Measurements from ENCODE around the gene MBOAT2. TPM values are rescaled to one million over a fixed set of nuclear protein-coding genes. Genes with fewer than 3 reads are reported as not detected.
A peak's percentile ranks its signal among the peaks of the same experiment; 100 is the strongest.

MBOAT2 gene
- total RNA-seq, 5 donors from 2014 or later (not counting 1 experiment from before 2014, with no cell fraction given): 1.3 to 3.0 (median 2.7) TPM

DNA sequence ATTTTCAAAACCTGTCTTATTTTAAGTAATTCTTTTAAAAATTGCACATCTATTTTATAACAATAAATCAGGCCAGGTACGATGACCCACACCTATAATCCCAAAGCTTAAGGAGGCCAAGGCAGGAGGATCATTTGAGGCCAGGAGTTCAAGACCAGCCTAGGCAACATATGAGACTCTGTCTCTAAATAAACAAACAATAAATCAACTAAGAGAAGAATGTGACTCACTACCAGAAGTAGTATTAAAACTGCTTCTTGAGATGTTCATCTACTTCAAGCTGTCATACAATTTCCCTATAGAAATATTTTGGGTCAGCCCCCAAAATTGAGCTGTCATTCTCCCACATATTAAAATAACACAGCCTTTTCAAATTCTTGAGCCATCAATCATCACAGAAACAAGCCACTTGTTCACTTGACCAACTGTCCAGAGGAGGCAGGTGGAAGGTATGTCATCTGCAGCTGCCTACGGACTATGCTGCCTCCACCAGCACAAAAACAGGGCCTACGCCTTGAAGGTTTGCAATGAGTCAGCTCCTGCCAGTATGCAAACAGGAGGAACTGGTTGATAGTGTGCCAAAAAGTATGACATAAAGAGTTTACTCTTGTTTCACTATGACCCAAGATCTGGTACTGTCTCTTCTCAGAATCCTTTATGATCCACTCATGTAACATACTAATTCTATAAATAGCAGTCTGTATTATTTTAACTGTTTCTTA, 199.7 kb downstream of the MBOAT2 start:
- ATAC-seq (replicated peaks in 1 of 4): no peak
- H3K9me3 Mint-ChIP-seq: no peaks in the 10 kb centered on the region
- H3K4me1 ChIP-seq (ENCODE audit: control insufficient read depth in 1 of 2, extremely low read depth in 1 of 2, insufficient read depth in 2 of 2, low read length in 2 of 2): no peaks in the 10 kb centered on the region
- H3K4me3 ChIP-seq (ENCODE audit: control insufficient read depth in 1 of 2, extremely low read depth in 1 of 2, low read length in 1 of 2): no peak overlapping the region
- no CpG with 5 or more reads among the region's 3 CpGs for WGBS (ENCODE audit: insufficient coverage)
- peaks cover 2 to 68% of the 10 kb centered on the region in 2 donors for H3K36me3 ChIP-seq (ENCODE audit: control insufficient read depth in 2 of 2, extremely low read depth in 1 of 2, insufficient read depth in 1 of 2, low read length in 1 of 2)
- no peak overlapping the region for H3K27ac ChIP-seq (ENCODE audit: low read length)
- H3K4me1 Mint-ChIP-seq: peaks cover 5 to 15% (median 7%) of the 10 kb centered on the region in 3 donors
- no peaks in the 10 kb centered on the region for H3K27me3 Mint-ChIP-seq
- H3K27ac Mint-ChIP-seq: peak overlapping the region in 1 of 2 donors; percentile 24
- H3K36me3 Mint-ChIP-seq: peaks cover 76% of the 10 kb centered on the region
- CTCF ChIA-PET: interaction anchor here (0.6 kb wide), 2 partner anchors 12 to 336 kb away, joined by 3 to 4 read pairs; no protein-coding TSS in a partner anchor
- no peaks in the 10 kb centered on the region for H3K27me3 ChIP-seq (replicated peaks in 1 of 2; ENCODE audit: control insufficient read depth in 2 of 2, extremely low read depth in 1 of 2, insufficient read depth in 2 of 2, low read length in 1 of 2)
- no peak for DNase-seq
- POLR2A ChIA-PET: interaction anchor here in 1 of 2 donors (0.6 kb wide), 1 partner anchor 34 kb away, joined by 5 read pairs; no protein-coding TSS in a partner anchor
- no peak overlapping the region for H3K4me3 Mint-ChIP-seq
- H3K9me3 ChIP-seq: no peaks in the 10 kb centered on the region

DNA sequence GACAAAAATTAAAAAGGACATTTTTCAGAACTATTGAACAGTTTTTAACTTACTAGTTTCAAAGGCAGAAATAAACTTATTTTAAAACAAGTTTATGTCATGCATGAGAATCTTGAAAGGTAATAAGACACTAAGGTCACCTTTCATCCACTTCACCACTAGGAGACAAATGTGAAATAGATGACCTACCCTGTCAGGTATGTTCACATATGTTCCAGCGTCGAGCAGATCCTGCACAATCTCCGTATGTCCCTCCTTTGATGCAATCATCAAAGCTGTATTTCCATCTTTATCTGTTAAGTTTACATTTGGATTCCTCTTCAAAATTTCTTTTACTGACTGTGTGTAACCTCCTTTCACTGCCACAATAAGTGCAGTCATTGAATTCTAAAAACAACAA, 200.7 kb downstream of the MBOAT2 start:
- no peaks in the 10 kb centered on the region for H3K27me3 Mint-ChIP-seq
- peaks cover 72% of the 10 kb centered on the region for H3K36me3 Mint-ChIP-seq
- ATAC-seq (replicated peaks in 1 of 4): no peak
- peaks cover 2 to 64% of the 10 kb centered on the region in 2 donors for H3K36me3 ChIP-seq (ENCODE audit: control insufficient read depth in 2 of 2, extremely low read depth in 1 of 2, insufficient read depth in 1 of 2, low read length in 1 of 2)
- H3K9me3 Mint-ChIP-seq: no peaks in the 10 kb centered on the region
- no peak overlapping the region for H3K4me3 ChIP-seq (ENCODE audit: control insufficient read depth in 1 of 2, extremely low read depth in 1 of 2, low read length in 1 of 2)
- H3K27ac ChIP-seq (ENCODE audit: low read length): no peak overlapping the region
- H3K4me1 Mint-ChIP-seq: peaks cover 5 to 21% (median 7%) of the 10 kb centered on the region in 3 donors
- CTCF ChIA-PET: interaction anchor here in 1 of 2 donors (0.5 kb wide), 1 partner anchor 1989 kb away, joined by 3 read pairs; no protein-coding TSS in a partner anchor
- DNase-seq: no peak
- H3K4me1 ChIP-seq (ENCODE audit: control insufficient read depth in 1 of 2, extremely low read depth in 1 of 2, insufficient read depth in 2 of 2, low read length in 2 of 2): no peaks in the 10 kb centered on the region
- H3K4me3 Mint-ChIP-seq: no peak overlapping the region
- no peaks in the 10 kb centered on the region for H3K27me3 ChIP-seq (replicated peaks in 1 of 2; ENCODE audit: control insufficient read depth in 2 of 2, extremely low read depth in 1 of 2, insufficient read depth in 2 of 2, low read length in 1 of 2)
- no peak overlapping the region for H3K27ac Mint-ChIP-seq
- WGBS (ENCODE audit: insufficient coverage): 94% methylated on average over 3 of the region's 3 CpGs
- no peaks in the 10 kb centered on the region for H3K9me3 ChIP-seq
- POLR2A ChIA-PET: no interaction called here

Other genes starting within 250 kb of the MBOAT2 start
- gene KIDINS220, start 166.1 kb downstream of the MBOAT2 start, total RNA-seq: 10 to 100 TPM; 40.0 to 50.0 (median 42.7) TPM
- gene ASAP2, start 203.1 kb upstream of the MBOAT2 start, total RNA-seq: under 1 TPM in 4 of 5 donors, not detected in 1; 0.10 to 0.38 (median 0.27) TPM

Measured in T-cell (primary cell).